Fibroblast of lung (primary cell): ENCODE results near the gene STX8.

Source experiments
- EZH2 ChIP-seq: IDR thresholded peaks from 2 replicates; pipeline ENCODE4 v1.5.1; 2012; ENCODE audit warnings: low read length, control low read depth, mild to moderate bottlenecking; ENCODE audit errors: missing control alignments
- TF ChIP-seq, protein P1 (sequence below), 2 donors: IDR thresholded peaks in 1 of 2; conservative IDR thresholded peaks in 1 of 2; 1 replicate in 1 of 2; 2 replicates in 1 of 2; pipeline ENCODE4 v1.5.1; 2011 to 2012; ENCODE audit warnings: low read length in 2 of 2, control low read depth in 1 of 2, inconsistent platforms in 1 of 2, low read depth in 1 of 2, mild to moderate bottlenecking in 1 of 2

GRCh38 chr17:9445424-9445823 is 130.2 kb downstream of the STX8 start:
- TF ChIP-seq, protein P1, sequence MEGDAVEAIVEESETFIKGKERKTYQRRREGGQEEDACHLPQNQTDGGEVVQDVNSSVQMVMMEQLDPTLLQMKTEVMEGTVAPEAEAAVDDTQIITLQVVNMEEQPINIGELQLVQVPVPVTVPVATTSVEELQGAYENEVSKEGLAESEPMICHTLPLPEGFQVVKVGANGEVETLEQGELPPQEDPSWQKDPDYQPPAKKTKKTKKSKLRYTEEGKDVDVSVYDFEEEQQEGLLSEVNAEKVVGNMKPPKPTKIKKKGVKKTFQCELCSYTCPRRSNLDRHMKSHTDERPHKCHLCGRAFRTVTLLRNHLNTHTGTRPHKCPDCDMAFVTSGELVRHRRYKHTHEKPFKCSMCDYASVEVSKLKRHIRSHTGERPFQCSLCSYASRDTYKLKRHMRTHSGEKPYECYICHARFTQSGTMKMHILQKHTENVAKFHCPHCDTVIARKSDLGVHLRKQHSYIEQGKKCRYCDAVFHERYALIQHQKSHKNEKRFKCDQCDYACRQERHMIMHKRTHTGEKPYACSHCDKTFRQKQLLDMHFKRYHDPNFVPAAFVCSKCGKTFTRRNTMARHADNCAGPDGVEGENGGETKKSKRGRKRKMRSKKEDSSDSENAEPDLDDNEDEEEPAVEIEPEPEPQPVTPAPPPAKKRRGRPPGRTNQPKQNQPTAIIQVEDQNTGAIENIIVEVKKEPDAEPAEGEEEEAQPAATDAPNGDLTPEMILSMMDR (conservative IDR thresholded peaks at IDR 0.05 in 1 of 2, IDR thresholded peaks at IDR 0.05 in 1 of 2; ENCODE audit: low read depth in 1 of 2, low read length in 2 of 2) = no peak
- TF ChIP-seq EZH2 = no peak
